Liver (tissue), 9 donors: ENCODE data around the gene TTC32. TPM values are rescaled to one million over a fixed set of nuclear protein-coding genes. Genes with fewer than 3 reads are reported as not detected.
"Not testable (repeated sequence)": the region's sequence is repeated elsewhere in the genome, so short reads cannot be mapped to it uniquely, and the experiment has no call there.

Experiments
- DNase-seq: peaks from one replicate; pipeline ENCODE4 v3.0.0-alpha.2; 2017; ENCODE audit warnings: low spot score
- H3K27ac ChIP-seq, 2 donors: one replicate each; pipeline ENCODE4 v1.7.0; 2013; ENCODE audit warnings: inconsistent platforms in 2 of 2, low read length in 2 of 2, control low read depth in 1 of 2, low read depth in 1 of 2, mild to moderate bottlenecking in 1 of 2
- H3K27me3 ChIP-seq, 4 donors: one replicate each; pipeline versions ENCODE4 v1.6.1 to v1.7.0; 2013; ENCODE audit warnings: low read length in 3 of 4, inconsistent platforms in 1 of 4, mild to moderate bottlenecking in 1 of 4, moderate library complexity in 1 of 4; ENCODE audit not compliant: control insufficient read depth in 4 of 4, insufficient read depth in 4 of 4
- H3K36me3 ChIP-seq, 4 donors: one replicate each; pipeline versions ENCODE4 v1.6.1 to v1.7.0; 2013; ENCODE audit warnings: low read length in 3 of 4, mild to moderate bottlenecking in 3 of 4, low read depth in 1 of 4, moderate library complexity in 1 of 4; ENCODE audit not compliant: control insufficient read depth in 4 of 4, insufficient read depth in 3 of 4
- H3K4me1 ChIP-seq, 4 donors: one replicate each; pipeline versions ENCODE4 v1.6.1 to v1.7.0; 2013; ENCODE audit warnings: low read length in 3 of 4, mild to moderate bottlenecking in 3 of 4, moderate library complexity in 1 of 4; ENCODE audit not compliant: control insufficient read depth in 4 of 4, insufficient read depth in 4 of 4
- H3K4me3 ChIP-seq, 3 donors: one replicate each; pipeline versions ENCODE4 v1.6.1 to v1.7.0; 2013; ENCODE audit warnings: low read length in 3 of 3, control low read depth in 1 of 3, low read depth in 1 of 3, mild to moderate bottlenecking in 1 of 3
- H3K9ac ChIP-seq, 2 donors: one replicate each; pipeline ENCODE4 v1.7.0; 2013; ENCODE audit warnings: low read length in 2 of 2, mild to moderate bottlenecking in 2 of 2, moderate library complexity in 2 of 2, control low read depth in 1 of 2, low read depth in 1 of 2
- H3K9me3 ChIP-seq, 4 donors: one replicate each; pipeline versions ENCODE4 v1.6.1 to v1.7.0; 2013; ENCODE audit warnings: low read length in 3 of 4; ENCODE audit not compliant: control insufficient read depth in 4 of 4
- EGR1 ChIP-seq, 2 donors: IDR thresholded peaks; 2 replicates each; pipeline ENCODE4 v1.6.1; 2016 to 2018; ENCODE audit warnings: antibody characterized with exemption in 2 of 2, low read depth in 2 of 2
- FOXA1 ChIP-seq: IDR thresholded peaks from 2 replicates; pipeline ENCODE4 v1.6.1; 2016; ENCODE audit warnings: antibody characterized with exemption
- FOXA2 ChIP-seq: IDR thresholded peaks from 2 replicates; pipeline ENCODE4 v1.6.1; 2016; ENCODE audit warnings: antibody characterized with exemption
- HNF4A ChIP-seq, 2 donors: conservative IDR thresholded peaks; 2 replicates each; pipeline ENCODE4 v1.6.1; 2016; ENCODE audit warnings: antibody characterized with exemption in 2 of 2, mild to moderate bottlenecking in 2 of 2
- HNF4G ChIP-seq: IDR thresholded peaks from 2 replicates; pipeline ENCODE4 v1.6.1; 2016; ENCODE audit warnings: antibody characterized with exemption
- JUND ChIP-seq, 2 donors: IDR thresholded peaks; 2 replicates each; pipeline ENCODE4 v1.6.1; 2016; ENCODE audit warnings: antibody characterized with exemption in 2 of 2
- RXRA ChIP-seq, 2 donors: IDR thresholded peaks; 2 replicates each; pipeline ENCODE4 v1.6.1; 2017 to 2018; ENCODE audit warnings: antibody characterized with exemption in 2 of 2, mild to moderate bottlenecking in 1 of 2
- SP1 ChIP-seq: IDR thresholded peaks from 2 replicates; pipeline ENCODE4 v1.6.1; 2018; ENCODE audit warnings: antibody characterized with exemption, mild to moderate bottlenecking
- WGBS: extraction: QIAGEN DNeasy Blood & Tissue Kit; methylation state at CpG from one replicate; pipeline ENCODE4 v1.1.7; 2013; 5-methylcytosine and 5-hydroxymethylcytosine counted together
- polyA plus RNA-seq, 2 donors: library from polyadenylated mRNA; stranded (reverse) in 1 of 2; unstranded in 1 of 2; fragments of 200-250 nt in 1 of 2; fragments of >200 nt in 1 of 2; fragmentation: Nextera tagmentation in 1 of 2; extraction: Ambion mirVana in 1 of 2; gene quantifications; one replicate each; pipeline versions ENCODE4 v1.2.1 to v1.2.3, GENCODE V29; 2013 to 2015
- total RNA-seq, 2 donors: library from RNA; depleted of rRNA; stranded (reverse); fragments of >200 nt; gene quantifications; one replicate each; pipeline ENCODE4 v1.2.3, GENCODE V29; 2014
- TF ChIP-seq, protein P1 (sequence below): IDR thresholded peaks from 2 replicates; pipeline ENCODE4 v1.6.1; 2016; ENCODE audit warnings: antibody characterized with exemption
- TF ChIP-seq, protein P2 (sequence below): IDR thresholded peaks from 2 replicates; pipeline ENCODE4 v1.6.1; 2016; ENCODE audit warnings: antibody characterized with exemption
- TF ChIP-seq, protein P3 (sequence below): IDR thresholded peaks from 2 replicates; pipeline ENCODE4 v1.6.1; 2016; ENCODE audit warnings: antibody characterized with exemption, mild to moderate bottlenecking
- TF ChIP-seq, protein P4 (sequence below): IDR thresholded peaks from 2 replicates; pipeline ENCODE4 v1.6.1; 2016; ENCODE audit warnings: antibody characterized with exemption
- donor health status: healthy.
- donor health status: healthy.
- donor health status: healthy.
- donor health status: healthy.
- donor health status: healthy.

TTC32 gene
- total and polyA plus RNA-seq, 4 donors, result 4.1 to 12.0 (median 10.5) TPM

DNA sequence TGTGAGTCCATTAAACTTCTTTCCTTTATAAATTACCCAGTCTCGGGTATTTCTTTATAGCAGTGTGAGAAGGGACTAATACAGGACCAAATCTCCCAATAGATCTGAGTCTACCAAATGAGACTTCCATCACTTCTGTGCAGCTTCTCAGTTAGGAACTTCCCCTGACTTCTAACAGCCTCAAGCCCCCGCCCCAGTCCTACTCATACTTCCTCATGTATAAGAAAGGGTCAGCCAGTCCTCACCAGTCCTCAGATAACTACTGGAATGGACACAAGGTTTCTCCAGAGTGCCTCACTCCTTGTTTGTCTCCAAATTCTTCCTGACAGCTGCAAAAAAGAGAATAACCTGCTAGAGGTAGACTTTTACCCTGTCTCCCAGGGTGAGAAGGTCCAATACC, 19.5 kb downstream of the TTC32 start (continued):
- TF ChIP-seq, protein P1, sequence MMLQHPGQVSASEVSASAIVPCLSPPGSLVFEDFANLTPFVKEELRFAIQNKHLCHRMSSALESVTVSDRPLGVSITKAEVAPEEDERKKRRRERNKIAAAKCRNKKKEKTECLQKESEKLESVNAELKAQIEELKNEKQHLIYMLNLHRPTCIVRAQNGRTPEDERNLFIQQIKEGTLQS, result no peak
- TF ChIP-seq, protein P2, sequence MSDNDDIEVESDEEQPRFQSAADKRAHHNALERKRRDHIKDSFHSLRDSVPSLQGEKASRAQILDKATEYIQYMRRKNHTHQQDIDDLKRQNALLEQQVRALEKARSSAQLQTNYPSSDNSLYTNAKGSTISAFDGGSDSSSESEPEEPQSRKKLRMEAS, result no peak

DNA sequence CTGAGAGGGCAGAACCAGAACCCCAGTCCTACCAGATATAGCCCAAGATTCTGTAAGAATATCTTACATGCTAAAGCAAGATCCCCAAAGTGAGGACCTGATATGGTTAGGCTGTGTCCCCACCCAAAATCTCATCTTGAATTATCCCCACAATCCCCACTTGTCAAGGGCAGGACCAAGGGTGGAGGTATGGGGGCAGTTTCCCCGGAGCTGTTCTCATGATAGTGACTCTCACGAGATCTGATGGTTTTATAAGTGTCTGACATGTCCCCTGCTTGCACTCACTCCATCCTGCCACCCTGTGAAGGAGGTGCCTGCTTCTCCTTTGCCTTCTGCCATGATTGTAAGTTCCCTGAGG, 19.9 kb downstream of the TTC32 start:
- H3K4me1 ChIP-seq, result no peaks in the 10 kb centered on the region
- H3K27ac ChIP-seq, result no peak overlapping the region
- H3K9ac ChIP-seq, result no peak overlapping the region
- WGBS, result 76% methylated on average over 2 of the region's 2 CpGs
- no peaks in the 10 kb centered on the region for H3K36me3 ChIP-seq
- H3K4me3 ChIP-seq, result no peak overlapping the region
- no peak for TF ChIP-seq FOXA1
- TF ChIP-seq, protein P3, sequence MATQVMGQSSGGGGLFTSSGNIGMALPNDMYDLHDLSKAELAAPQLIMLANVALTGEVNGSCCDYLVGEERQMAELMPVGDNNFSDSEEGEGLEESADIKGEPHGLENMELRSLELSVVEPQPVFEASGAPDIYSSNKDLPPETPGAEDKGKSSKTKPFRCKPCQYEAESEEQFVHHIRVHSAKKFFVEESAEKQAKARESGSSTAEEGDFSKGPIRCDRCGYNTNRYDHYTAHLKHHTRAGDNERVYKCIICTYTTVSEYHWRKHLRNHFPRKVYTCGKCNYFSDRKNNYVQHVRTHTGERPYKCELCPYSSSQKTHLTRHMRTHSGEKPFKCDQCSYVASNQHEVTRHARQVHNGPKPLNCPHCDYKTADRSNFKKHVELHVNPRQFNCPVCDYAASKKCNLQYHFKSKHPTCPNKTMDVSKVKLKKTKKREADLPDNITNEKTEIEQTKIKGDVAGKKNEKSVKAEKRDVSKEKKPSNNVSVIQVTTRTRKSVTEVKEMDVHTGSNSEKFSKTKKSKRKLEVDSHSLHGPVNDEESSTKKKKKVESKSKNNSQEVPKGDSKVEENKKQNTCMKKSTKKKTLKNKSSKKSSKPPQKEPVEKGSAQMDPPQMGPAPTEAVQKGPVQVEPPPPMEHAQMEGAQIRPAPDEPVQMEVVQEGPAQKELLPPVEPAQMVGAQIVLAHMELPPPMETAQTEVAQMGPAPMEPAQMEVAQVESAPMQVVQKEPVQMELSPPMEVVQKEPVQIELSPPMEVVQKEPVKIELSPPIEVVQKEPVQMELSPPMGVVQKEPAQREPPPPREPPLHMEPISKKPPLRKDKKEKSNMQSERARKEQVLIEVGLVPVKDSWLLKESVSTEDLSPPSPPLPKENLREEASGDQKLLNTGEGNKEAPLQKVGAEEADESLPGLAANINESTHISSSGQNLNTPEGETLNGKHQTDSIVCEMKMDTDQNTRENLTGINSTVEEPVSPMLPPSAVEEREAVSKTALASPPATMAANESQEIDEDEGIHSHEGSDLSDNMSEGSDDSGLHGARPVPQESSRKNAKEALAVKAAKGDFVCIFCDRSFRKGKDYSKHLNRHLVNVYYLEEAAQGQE, result no peak
- no peak for TF ChIP-seq JUND (IDR thresholded peaks at IDR 0.05)
- no peak for TF ChIP-seq EGR1 (IDR thresholded peaks at IDR 0.05; ENCODE audit: low read depth in 2 of 2)
- no peak for TF ChIP-seq RXRA (IDR thresholded peaks at IDR 0.05)
- TF ChIP-seq FOXA2, result no peak
- TF ChIP-seq, protein P4, sequence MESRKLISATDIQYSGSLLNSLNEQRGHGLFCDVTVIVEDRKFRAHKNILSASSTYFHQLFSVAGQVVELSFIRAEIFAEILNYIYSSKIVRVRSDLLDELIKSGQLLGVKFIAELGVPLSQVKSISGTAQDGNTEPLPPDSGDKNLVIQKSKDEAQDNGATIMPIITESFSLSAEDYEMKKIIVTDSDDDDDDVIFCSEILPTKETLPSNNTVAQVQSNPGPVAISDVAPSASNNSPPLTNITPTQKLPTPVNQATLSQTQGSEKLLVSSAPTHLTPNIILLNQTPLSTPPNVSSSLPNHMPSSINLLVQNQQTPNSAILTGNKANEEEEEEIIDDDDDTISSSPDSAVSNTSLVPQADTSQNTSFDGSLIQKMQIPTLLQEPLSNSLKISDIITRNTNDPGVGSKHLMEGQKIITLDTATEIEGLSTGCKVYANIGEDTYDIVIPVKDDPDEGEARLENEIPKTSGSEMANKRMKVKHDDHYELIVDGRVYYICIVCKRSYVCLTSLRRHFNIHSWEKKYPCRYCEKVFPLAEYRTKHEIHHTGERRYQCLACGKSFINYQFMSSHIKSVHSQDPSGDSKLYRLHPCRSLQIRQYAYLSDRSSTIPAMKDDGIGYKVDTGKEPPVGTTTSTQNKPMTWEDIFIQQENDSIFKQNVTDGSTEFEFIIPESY, result no peak
- TF ChIP-seq HNF4A (conservative IDR thresholded peaks at IDR 0.05), result no peak
- peak; percentile 14 for DNase-seq
- no peaks in the 10 kb centered on the region for H3K27me3 ChIP-seq
- no peaks in the 10 kb centered on the region for H3K9me3 ChIP-seq

DNA sequence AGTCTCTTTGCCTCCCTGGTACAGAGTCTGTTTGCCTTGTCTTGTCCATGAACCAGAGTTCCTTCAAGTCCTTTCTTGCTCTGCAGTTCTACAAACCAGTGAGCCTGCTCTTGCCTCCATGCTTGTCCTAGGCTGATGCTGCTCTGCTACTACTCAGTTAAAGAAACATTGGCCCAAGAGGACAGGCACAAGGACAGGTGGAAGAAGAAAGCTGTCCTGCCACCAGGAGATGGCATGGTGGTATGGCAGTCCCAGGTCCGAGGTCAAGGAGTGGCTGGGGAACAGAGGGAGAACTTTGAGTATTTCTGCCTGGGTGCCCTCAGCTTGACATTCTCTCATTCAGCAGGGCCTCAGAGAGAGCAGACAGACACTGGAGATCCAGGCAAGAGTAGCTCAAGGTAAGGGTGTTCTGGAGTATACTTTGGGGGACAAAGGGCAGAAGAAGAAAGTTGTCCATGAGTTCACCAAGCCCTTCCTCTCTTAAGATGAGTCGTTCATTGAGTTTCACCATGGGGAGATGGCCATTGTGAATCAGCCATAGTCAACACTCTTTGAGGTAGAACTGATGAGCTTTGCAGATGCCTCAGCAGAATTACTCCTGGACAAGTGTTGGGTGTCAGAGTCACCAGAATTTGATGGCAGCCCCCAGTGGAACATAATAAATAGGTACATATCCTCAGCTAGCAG, 20.4 kb downstream of the TTC32 start:
- Histone ChIP-seq H3K9ac (no peak overlapping the region), H3K4me3 (no peak overlapping the region), H3K36me3 (no peaks in the 10 kb centered on the region), H3K27me3 (no peaks in the 10 kb centered on the region), H3K4me1 (no peaks in the 10 kb centered on the region), H3K27ac (no peak overlapping the region), H3K9me3 (no peaks in the 10 kb centered on the region)
- peak; percentile 5 for DNase-seq
- 86% methylated on average over 2 of the region's 2 CpGs for WGBS
- TF ChIP-seq SP1 (no peak), HNF4G (no peak)

DNA sequence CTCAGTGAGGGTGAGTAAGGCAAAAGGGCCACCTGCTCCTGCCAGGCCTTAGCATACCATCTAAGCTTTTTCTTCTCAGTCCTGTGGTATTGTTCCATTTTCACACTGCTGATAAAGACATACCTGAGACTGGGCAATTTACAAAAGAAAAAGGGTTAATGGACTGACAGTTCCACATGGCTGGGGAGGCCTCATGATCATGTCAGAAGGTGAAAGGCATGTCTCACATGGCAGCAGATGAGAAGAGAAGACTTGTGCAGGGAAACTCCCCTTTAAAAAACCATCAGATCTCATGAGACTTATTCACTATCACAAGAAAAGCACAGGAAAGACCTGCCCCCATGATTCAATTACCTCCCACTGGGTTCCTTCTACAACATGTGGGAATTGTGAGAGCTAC, 21.6 kb downstream of the TTC32 start:
- H3K9me3 ChIP-seq, DNase-seq, H3K4me1 ChIP-seq, H3K27me3 ChIP-seq, H3K9ac ChIP-seq, H3K4me3 ChIP-seq, H3K36me3 ChIP-seq, H3K27ac ChIP-seq: not testable (repeated sequence)
